ENCODE data around the gene RTN4.

RTN4 gene

GRCh38 chr2:54927085-54927750 lies 123.0 kb downstream of the RTN4 start:
- CTCF ChIA-PET: no interaction called here
- TF ChIP-seq ZNF384 (IDR thresholded peaks at IDR 0.05) (no peak), FOXA1 (IDR thresholded peaks at IDR 0.05) (no peak), FOXM1 (IDR thresholded peaks at IDR 0.05; ENCODE audit: borderline replicate concordance) (no peak), ELF4 (IDR thresholded peaks at IDR 0.05) (no peak), CTBP1 (IDR thresholded peaks at IDR 0.05; ENCODE audit: borderline replicate concordance) (no peak), SP1 (IDR thresholded peaks at IDR 0.05) (no peak)

GRCh38 chr2:54925022-54925421 lies 125.2 kb downstream of the RTN4 start:
- DNase-seq (ENCODE audit: extremely low spot score): no peak
- TF ChIP-seq NFRKB (IDR thresholded peaks at IDR 0.05) (no peak), PKNOX1 (IDR thresholded peaks at IDR 0.05) (no peak), SUZ12 (IDR thresholded peaks at IDR 0.05) (no peak), FOXM1 (IDR thresholded peaks at IDR 0.05; ENCODE audit: borderline replicate concordance) (no peak), HDGF (IDR thresholded peaks at IDR 0.05; ENCODE audit: borderline replicate concordance) (no peak), SP1 (IDR thresholded peaks at IDR 0.05) (no peak), ZNF384 (IDR thresholded peaks at IDR 0.05) (no peak), L3MBTL2 (conservative IDR thresholded peaks at IDR 0.05) (no peak), LEF1 (IDR thresholded peaks at IDR 0.05; ENCODE audit: borderline replicate concordance) (no peak), FOXK2 (IDR thresholded peaks at IDR 0.05) (no peak), ARNT (IDR thresholded peaks at IDR 0.05) (no peak), CTBP1 (IDR thresholded peaks at IDR 0.05; ENCODE audit: borderline replicate concordance) (no peak), BHLHE40 (IDR thresholded peaks at IDR 0.05; ENCODE audit: borderline replicate concordance) (no peak), TARDBP (IDR thresholded peaks at IDR 0.05) (no peak), FOXA1 (IDR thresholded peaks at IDR 0.05) (no peak), ELF4 (IDR thresholded peaks at IDR 0.05) (no peak)
- POLR2A ChIA-PET: no interaction called here
- CTCF ChIA-PET: no interaction called here

More at GRCh38 chr2:54927085-54927750, 123.0 kb downstream of the RTN4 start:
- POLR2A ChIA-PET: no interaction called here
- no peak for DNase-seq (ENCODE audit: extremely low spot score)

- TF ChIP-seq ELF4 (IDR thresholded peaks at IDR 0.05) (no peak), BHLHE40 (IDR thresholded peaks at IDR 0.05; ENCODE audit: borderline replicate concordance) (no peak), ARNT (IDR thresholded peaks at IDR 0.05) (no peak), NFRKB (IDR thresholded peaks at IDR 0.05) (no peak), HDGF (IDR thresholded peaks at IDR 0.05; ENCODE audit: borderline replicate concordance) (no peak), FOXM1 (IDR thresholded peaks at IDR 0.05; ENCODE audit: borderline replicate concordance) (no peak), LEF1 (IDR thresholded peaks at IDR 0.05; ENCODE audit: borderline replicate concordance) (no peak), SUZ12 (IDR thresholded peaks at IDR 0.05) (no peak), FOXA1 (IDR thresholded peaks at IDR 0.05) (no peak), SP1 (IDR thresholded peaks at IDR 0.05) (no peak), TARDBP (IDR thresholded peaks at IDR 0.05) (no peak), PKNOX1 (IDR thresholded peaks at IDR 0.05) (no peak), L3MBTL2 (conservative IDR thresholded peaks at IDR 0.05) (no peak), FOXK2 (IDR thresholded peaks at IDR 0.05) (no peak), CTBP1 (IDR thresholded peaks at IDR 0.05; ENCODE audit: borderline replicate concordance) (no peak)
- DNase-seq (ENCODE audit: extremely low spot score): no peak
- ChIA-PET POLR2A (no interaction called here), CTCF (interaction anchor here (0.5 kb wide), 1 partner anchor 54 kb away, joined by 3 read pairs; no protein-coding TSS in a partner anchor)
These were observed 126.1 kb downstream of the RTN4 start for GRCh38 chr2:54924121-54924520.

Data from HEK293T (cell line).